ENCODE results near the gene THOC6. TPM values are rescaled to one million over a fixed set of nuclear protein-coding genes. Genes with fewer than 3 reads are reported as not detected.
A peak's percentile ranks its signal among the peaks of the same experiment; 100 is the strongest.

Gene THOC6
- total RNA-seq, 1 donor = 23.5 TPM

DNA sequence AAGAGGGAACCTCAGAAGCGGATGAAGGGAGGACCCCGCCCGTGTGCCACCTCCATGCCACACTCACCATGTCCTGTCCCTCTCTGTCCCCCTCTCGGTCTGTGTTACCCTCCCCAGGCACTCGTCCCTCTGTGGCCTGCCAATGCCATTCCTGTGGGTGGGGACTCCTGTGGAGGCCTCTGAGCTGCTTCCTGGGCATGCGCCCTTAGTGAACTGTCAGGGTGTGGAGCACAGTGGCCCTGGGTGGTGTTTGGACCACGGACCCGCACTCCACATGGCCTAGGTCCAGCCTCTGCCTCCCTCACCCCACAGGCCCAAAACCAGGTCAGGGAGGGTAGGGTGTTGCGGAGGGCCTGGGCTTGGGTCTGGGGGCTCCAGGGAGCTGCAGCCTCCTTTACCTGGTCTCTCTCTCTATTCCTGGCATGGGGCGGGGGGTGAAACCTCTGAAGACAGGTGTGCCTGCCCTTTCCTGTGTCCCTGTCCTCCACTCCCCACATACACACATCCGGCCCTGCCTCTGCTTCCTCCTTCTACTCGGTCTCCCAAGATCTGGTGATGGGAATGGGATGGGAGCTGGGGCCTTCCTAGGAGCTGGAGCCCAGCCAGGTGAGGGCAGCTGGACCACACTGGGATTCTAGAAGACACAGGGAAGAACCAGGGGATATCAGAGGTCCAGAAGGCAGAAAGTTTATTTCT lies 32.1 kb upstream of the THOC6 start:
- no peaks in the 10 kb centered on the region for H3K4me1 ChIP-seq (ENCODE audit: insufficient read depth, low read length)
- TF ChIP-seq, protein P1, sequence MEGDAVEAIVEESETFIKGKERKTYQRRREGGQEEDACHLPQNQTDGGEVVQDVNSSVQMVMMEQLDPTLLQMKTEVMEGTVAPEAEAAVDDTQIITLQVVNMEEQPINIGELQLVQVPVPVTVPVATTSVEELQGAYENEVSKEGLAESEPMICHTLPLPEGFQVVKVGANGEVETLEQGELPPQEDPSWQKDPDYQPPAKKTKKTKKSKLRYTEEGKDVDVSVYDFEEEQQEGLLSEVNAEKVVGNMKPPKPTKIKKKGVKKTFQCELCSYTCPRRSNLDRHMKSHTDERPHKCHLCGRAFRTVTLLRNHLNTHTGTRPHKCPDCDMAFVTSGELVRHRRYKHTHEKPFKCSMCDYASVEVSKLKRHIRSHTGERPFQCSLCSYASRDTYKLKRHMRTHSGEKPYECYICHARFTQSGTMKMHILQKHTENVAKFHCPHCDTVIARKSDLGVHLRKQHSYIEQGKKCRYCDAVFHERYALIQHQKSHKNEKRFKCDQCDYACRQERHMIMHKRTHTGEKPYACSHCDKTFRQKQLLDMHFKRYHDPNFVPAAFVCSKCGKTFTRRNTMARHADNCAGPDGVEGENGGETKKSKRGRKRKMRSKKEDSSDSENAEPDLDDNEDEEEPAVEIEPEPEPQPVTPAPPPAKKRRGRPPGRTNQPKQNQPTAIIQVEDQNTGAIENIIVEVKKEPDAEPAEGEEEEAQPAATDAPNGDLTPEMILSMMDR (IDR thresholded peaks at IDR 0.05; ENCODE audit: extremely low read depth, low read depth, low read length) = no peak

GRCh38 chr16:2992383-2993081 lies 31.3 kb upstream of the THOC6 start:
- no peaks in the 10 kb centered on the region for H4K20me1 ChIP-seq (ENCODE audit: insufficient read depth, low read length)
- H2AFZ ChIP-seq (ENCODE audit: low read length) = no peak overlapping the region
- H3K4me3 ChIP-seq (ENCODE audit: insufficient read depth, low read length) = no peak overlapping the region
- H3K27ac ChIP-seq (ENCODE audit: low read depth, low read length) = no peak overlapping the region
- H3K36me3 ChIP-seq (ENCODE audit: insufficient read depth, low read length) = no peaks in the 10 kb centered on the region
- no peak overlapping the region for H3K4me2 ChIP-seq (ENCODE audit: insufficient read depth, low read length)
- H3K4me1 ChIP-seq (ENCODE audit: insufficient read depth, low read length) = no peaks in the 10 kb centered on the region
- H3K9me3 ChIP-seq (ENCODE audit: low read depth, low read length) = no peaks in the 10 kb centered on the region
- peaks cover 18% of the 10 kb centered on the region for H3K27me3 ChIP-seq (ENCODE audit: insufficient read depth, low read length)
- H3K79me2 ChIP-seq (ENCODE audit: insufficient read depth, low read length) = no peaks in the 10 kb centered on the region
- TF ChIP-seq, protein P1 (IDR thresholded peaks at IDR 0.05; ENCODE audit: extremely low read depth, low read depth, low read length) = no peak
- DNase-seq (ENCODE audit: insufficient read length, low spot score, missing footprints) = no peak

More for the DNA sequence above, 32.1 kb upstream of the THOC6 start:
- Histone ChIP-seq H3K9me3 (ENCODE audit: low read depth, low read length) (no peaks in the 10 kb centered on the region), H3K79me2 (ENCODE audit: insufficient read depth, low read length) (no peaks in the 10 kb centered on the region), H3K4me3 (ENCODE audit: insufficient read depth, low read length) (no peak overlapping the region), H2AFZ (ENCODE audit: low read length) (no peak overlapping the region), H4K20me1 (ENCODE audit: insufficient read depth, low read length) (no peaks in the 10 kb centered on the region), H3K36me3 (ENCODE audit: insufficient read depth, low read length) (no peaks in the 10 kb centered on the region), H3K27ac (ENCODE audit: low read depth, low read length) (no peak overlapping the region), H3K4me2 (ENCODE audit: insufficient read depth, low read length) (no peak overlapping the region), H3K27me3 (ENCODE audit: insufficient read depth, low read length) (peaks cover 13% of the 10 kb centered on the region)
- no peak for DNase-seq (ENCODE audit: insufficient read length, low spot score, missing footprints)

DNA sequence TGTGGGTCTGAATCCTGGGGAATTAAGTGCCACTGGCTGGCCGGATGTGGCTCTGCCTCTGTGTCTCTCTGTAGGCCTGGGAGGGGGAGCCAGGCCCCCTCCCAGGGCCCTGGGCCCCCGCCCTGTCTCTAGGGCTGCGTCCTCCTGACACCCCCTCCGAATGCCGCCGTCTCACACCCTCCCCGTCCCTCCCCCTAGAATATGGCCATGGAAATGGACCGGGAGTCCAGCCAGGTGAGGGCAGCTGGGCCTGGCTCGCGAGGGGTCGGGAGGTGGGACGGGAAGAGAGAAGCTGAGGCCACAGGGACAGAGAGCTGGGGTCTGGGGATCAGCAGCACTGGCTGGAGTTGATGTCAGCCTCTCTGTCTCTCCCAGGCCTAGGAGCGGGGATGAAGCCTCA lies 27.5 kb upstream of the THOC6 start:
- H3K4me2 ChIP-seq (ENCODE audit: insufficient read depth, low read length) = no peak overlapping the region
- no peak overlapping the region for H2AFZ ChIP-seq (ENCODE audit: low read length)
- no peaks in the 10 kb centered on the region for H3K4me1 ChIP-seq (ENCODE audit: insufficient read depth, low read length)
- peaks cover 27% of the 10 kb centered on the region for H3K27me3 ChIP-seq (ENCODE audit: insufficient read depth, low read length)
- H3K27ac ChIP-seq (ENCODE audit: low read depth, low read length) = no peak overlapping the region
- H4K20me1 ChIP-seq (ENCODE audit: insufficient read depth, low read length) = no peaks in the 10 kb centered on the region
- H3K9me3 ChIP-seq (ENCODE audit: low read depth, low read length) = no peaks in the 10 kb centered on the region
- DNase-seq (ENCODE audit: insufficient read length, low spot score, missing footprints) = no peak
- H3K36me3 ChIP-seq (ENCODE audit: insufficient read depth, low read length) = no peaks in the 10 kb centered on the region
- H3K79me2 ChIP-seq (ENCODE audit: insufficient read depth, low read length) = no peaks in the 10 kb centered on the region
- TF ChIP-seq, protein P1 (IDR thresholded peaks at IDR 0.05; ENCODE audit: extremely low read depth, low read depth, low read length) = no peak
- H3K4me3 ChIP-seq (ENCODE audit: insufficient read depth, low read length) = no peak overlapping the region

DNA sequence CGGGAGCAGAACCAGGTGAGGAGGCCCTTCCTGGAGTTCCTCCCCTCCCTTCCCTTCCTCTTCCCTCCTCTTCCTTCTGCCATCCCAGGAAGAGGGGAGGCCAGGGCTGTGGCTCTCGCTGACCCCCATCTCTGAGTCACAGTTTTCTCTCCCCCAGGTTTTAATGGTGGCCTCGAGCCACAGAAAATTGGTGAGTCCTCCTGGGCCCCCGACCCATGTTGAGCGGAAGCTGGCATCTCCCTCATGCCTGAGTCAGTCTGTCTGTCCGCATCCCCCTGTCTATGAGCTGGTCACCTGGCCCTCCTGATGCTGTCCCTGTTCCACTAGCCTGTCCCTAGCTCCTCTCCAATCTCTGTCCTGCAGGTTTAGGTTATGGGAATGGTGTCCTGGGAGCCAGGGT lies 23.9 kb upstream of the THOC6 start:
- peaks cover 30% of the 10 kb centered on the region for H3K27me3 ChIP-seq (ENCODE audit: insufficient read depth, low read length)
- peak; percentile 86 for DNase-seq (ENCODE audit: insufficient read length, low spot score, missing footprints)
- H3K9me3 ChIP-seq (ENCODE audit: low read depth, low read length) = no peaks in the 10 kb centered on the region
- H3K4me2 ChIP-seq (ENCODE audit: insufficient read depth, low read length) = no peak overlapping the region
- H3K27ac ChIP-seq (ENCODE audit: low read depth, low read length) = no peak overlapping the region
- H3K36me3 ChIP-seq (ENCODE audit: insufficient read depth, low read length) = no peaks in the 10 kb centered on the region
- no peaks in the 10 kb centered on the region for H3K4me1 ChIP-seq (ENCODE audit: insufficient read depth, low read length)
- H4K20me1 ChIP-seq (ENCODE audit: insufficient read depth, low read length) = no peaks in the 10 kb centered on the region
- H3K4me3 ChIP-seq (ENCODE audit: insufficient read depth, low read length) = no peak overlapping the region
- no peak overlapping the region for H2AFZ ChIP-seq (ENCODE audit: low read length)
- H3K79me2 ChIP-seq (ENCODE audit: insufficient read depth, low read length) = no peaks in the 10 kb centered on the region
- TF ChIP-seq, protein P1 (IDR thresholded peaks at IDR 0.05; ENCODE audit: extremely low read depth, low read depth, low read length) = no peak
